NCI-H748 (cell line): ENCODE results near the gene SAMD15.
"Not testable (repeated sequence)": the region's sequence is repeated elsewhere in the genome, so short reads cannot be mapped to it uniquely, and the experiment has no call there.

Source experiments
- DNase-seq: peaks from one replicate; lab custom pipeline; 2025; ENCODE audit not compliant: unreplicated experiment; lab: John Stamatoyannopoulos, UW

The SAMD15 gene

GRCh38 chr14:77375164-77375950 is 1.8 kb upstream of the SAMD15 start:
- DNase-seq, result peak; percentile 34

- peak; percentile 53 for DNase-seq
Measured at GRCh38 chr14:77375973-77376770, 1.0 kb upstream of the SAMD15 start.

DNA sequence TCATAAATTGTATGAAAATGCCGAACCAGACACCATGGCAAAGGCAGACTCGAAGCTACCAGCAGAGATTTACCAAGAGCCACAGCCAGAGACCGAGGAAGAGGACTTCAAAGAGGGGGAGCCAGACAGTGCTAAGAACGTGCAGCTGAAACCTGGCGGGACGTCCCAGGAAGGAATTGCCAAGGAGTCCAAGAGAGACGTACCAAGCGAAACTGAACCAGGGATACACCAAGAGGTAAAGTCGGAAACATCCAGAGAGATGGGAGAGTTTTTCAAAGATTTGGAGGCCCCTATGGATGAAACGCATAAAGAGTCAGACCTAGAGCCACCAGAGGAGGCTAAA is 294 bp downstream of the SAMD15 start:
- no peak for DNase-seq

GRCh38 chr14:77378701-77379100 is 1.5 kb downstream of the SAMD15 start:
- DNase-seq, result no peak

DNA sequence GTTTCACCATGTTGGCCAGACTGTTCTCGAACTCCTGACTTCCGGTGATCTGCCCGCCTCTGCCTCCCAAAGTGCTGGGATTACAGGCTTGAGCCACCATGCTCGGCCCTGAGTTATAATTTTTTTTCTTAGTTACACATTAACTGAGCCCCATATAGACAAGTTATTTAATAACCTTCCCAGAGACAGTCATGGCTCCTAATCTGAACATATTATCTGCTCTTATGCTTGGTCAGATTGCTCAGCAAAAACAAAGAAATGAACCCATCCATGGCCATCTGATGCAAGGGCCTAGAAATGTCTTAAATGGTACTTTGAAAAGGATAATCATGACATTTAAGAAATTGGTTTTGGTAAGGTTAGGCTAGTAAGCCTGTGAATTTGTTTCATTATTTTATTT is 13.0 kb downstream of the SAMD15 start:
- DNase-seq, result no peak

- DNase-seq, result no peak
Measured at GRCh38 chr14:77400216-77400615, 23.0 kb downstream of the SAMD15 start.

DNA sequence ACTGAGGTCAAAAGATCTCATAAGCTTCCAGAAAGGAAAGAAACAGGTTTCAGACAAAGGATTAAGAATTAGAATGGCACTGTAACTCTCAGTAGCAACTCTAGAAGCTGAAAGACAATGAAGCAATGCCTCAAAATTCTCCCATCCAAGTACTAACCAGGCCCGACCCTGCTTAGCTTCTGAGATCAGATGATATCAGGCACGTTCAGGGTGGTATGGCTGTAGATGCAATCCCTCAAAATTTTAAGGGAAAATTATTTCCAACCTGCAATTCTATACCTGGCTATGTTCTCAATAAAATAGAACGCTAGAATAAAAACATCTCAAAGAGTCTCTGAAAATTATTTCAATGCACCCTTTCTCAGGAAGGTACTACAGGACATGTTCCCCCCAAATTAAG is 26.6 kb downstream of the SAMD15 start:
- no peak for DNase-seq

- no peak for DNase-seq
Measured at GRCh38 chr14:77406086-77406485, 28.9 kb downstream of the SAMD15 start.

GRCh38 chr14:77406718-77407117 is 29.5 kb downstream of the SAMD15 start:
- DNase-seq, result no peak

- no peak for DNase-seq
Measured at GRCh38 chr14:77407158-77407557, 30.0 kb downstream of the SAMD15 start.

- no peak for DNase-seq
Measured at GRCh38 chr14:77409131-77409533, 32.0 kb downstream of the SAMD15 start.

DNA sequence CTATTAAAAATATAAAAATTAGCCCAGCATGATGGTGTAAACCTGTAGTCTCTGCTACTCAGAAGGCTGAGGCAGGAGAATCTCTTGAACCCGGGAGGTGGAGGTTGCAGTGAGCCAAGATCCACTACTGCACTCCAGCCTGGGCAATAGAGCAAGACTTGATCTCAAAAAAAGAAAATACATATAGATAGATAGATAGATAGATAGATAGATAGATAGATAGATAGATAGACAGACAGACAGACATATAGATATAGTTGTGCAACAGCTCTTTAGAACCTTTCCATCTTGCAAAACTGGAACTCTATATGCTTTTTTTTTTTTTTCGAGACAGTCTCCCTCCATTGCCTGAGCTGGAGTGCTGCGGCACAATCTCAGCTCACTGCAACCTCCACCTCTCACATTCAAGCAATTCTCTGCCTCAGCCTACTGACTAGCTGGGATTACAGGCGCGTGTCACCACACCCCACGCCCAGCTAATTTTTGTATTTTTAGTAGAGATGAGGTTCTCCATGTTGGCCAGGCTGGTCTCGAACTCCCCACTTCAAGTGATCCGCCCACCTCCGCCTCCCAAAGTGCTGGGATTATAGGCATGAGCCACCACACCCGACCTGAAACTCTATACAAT is 38.3 kb downstream of the SAMD15 start:
- DNase-seq, result not testable (repeated sequence)

DNA sequence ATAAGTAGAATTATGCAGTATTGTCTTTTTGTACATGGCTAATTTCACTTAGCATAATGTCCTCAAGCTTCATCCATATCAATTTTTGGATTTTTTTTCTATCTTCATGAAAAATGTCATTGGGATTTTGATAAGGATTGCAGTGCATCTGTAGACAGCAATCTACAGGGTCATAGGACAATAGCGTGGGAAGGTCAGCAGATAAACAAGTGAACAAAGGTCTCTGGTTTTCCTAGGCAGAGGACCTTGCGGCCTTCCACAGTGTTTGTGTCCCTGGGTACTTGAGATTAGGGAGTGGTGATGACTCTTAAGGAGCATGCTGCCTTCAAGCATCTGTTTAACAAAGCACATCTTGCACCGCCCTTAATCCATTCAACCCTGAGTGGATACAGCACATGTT is 38.9 kb downstream of the SAMD15 start:
- not testable (repeated sequence) for DNase-seq

- DNase-seq, result no peak
Measured at GRCh38 chr14:77416836-77417235, 39.7 kb downstream of the SAMD15 start.

GRCh38 chr14:77421201-77421600 is 44.0 kb downstream of the SAMD15 start:
- no peak for DNase-seq

DNA sequence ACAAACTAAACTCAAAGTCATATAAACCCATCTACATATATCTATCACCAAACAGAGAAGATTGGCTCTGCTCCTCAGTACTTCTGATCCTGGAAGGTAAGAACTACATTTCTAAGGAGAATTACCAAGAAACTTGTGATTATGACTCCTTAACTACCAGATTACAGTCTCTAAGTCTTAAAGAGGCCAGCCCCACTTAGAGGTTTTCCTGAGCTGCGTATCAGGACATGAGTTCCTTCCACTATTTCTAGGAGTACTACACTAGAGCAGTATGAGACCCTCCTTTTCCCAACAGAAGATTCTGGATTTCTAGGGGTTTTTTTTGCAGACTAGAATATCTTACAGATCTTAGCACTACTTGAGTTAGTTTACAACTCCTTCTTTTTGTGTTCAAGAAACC is 46.2 kb downstream of the SAMD15 start, which contains the start of gene NOXRED1:
Gene NOXRED1 (minus strand): TSS at position 101 of the 400 bp plus-strand sequence. CDS start 634 bp downstream, outside the sequence.
- DNase-seq, result no peak

- DNase-seq, result no peak
Measured at GRCh38 chr14:77424862-77425261, 47.7 kb downstream of the SAMD15 start.

DNA sequence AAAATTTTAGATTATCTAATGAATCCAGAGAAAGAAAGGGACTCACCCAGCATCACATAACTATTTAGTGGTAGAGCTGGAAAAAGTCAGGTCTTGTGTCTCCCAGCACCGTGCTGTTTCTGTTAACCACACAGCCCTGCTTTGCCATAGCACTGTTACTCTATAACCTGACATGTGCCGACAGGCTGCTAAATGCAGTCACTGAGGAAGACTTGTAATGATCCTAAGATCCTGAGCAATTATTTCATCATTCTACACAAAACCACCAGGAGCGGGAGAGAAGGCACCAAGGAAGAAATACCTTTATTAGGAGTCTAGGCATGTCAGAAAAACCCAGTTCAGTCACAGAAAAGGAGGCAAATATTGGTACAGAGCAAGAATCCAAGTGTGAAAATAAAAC is 49.2 kb downstream of the SAMD15 start:
- DNase-seq, result no peak

- DNase-seq, result no peak
Measured at GRCh38 chr14:77436042-77436441, 58.9 kb downstream of the SAMD15 start.

DNA sequence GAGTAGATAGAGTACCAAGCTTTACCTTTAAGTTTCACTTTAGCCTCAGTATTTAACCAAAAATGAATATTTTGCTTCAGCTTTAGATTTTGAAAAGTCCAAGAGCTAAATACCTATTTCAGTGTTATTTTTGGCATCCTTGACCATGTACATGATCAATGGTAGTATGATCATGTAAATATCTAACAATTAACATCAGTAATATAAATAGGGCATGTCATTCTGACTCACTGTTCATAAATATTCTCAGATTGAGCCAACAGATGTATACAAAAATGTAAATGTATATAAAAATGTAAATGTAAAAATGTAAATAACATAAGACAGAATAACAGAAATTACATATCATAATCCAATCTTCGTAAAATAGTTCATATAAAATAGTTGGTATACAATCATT is 61.4 kb downstream of the SAMD15 start:
- DNase-seq, result no peak

DNA sequence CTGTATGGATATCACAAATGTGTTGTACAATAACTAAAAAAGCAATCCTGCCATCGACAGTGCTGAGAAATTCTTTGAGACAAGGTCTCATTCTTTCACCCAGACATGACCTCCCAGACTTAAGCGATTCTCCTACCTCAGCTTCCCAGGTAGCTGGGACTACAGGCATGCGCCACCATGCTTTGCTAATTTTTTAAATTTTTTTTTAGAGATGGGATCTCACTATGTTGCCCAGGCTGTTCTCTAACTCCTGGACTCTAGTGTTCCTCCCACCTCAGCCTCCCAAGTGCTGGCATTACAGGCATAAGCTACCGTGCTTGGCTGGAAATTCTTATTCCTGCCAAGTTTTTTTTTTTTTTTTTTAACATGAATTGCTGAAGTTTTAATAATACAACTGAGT is 62.7 kb downstream of the SAMD15 start:
- DNase-seq, result no peak
